Astrocyte of the spinal cord (primary cell): ENCODE data around the gene PSMC1.

Experiments used
- DNase-seq: peaks from one replicate; pipeline ENCODE4 v3.0.0; 2011; ENCODE audit warnings: low read depth, low spot score
- H3K4me3 ChIP-seq: 2 replicates; pipeline ENCODE4 v1.5.1; 2011; ENCODE audit warnings: low read depth, mild to moderate bottlenecking, low read length, moderate library complexity
- in situ Hi-C: cut with HindIII; loops from 2 replicates; pipeline ENCODE4 v1.10.0; 2017; ENCODE audit warnings: low sequenced_read_pairs
- TF ChIP-seq, protein P1 (sequence below): IDR thresholded peaks from 2 replicates; pipeline ENCODE4 v1.5.1; 2012; ENCODE audit warnings: low read depth, mild to moderate bottlenecking, low read length, inconsistent platforms

Gene PSMC1

GRCh38 chr14:90266441-90267154 is 10.2 kb downstream of the PSMC1 start:
- in situ Hi-C loops, result no loop called here
- TF ChIP-seq, protein P1, sequence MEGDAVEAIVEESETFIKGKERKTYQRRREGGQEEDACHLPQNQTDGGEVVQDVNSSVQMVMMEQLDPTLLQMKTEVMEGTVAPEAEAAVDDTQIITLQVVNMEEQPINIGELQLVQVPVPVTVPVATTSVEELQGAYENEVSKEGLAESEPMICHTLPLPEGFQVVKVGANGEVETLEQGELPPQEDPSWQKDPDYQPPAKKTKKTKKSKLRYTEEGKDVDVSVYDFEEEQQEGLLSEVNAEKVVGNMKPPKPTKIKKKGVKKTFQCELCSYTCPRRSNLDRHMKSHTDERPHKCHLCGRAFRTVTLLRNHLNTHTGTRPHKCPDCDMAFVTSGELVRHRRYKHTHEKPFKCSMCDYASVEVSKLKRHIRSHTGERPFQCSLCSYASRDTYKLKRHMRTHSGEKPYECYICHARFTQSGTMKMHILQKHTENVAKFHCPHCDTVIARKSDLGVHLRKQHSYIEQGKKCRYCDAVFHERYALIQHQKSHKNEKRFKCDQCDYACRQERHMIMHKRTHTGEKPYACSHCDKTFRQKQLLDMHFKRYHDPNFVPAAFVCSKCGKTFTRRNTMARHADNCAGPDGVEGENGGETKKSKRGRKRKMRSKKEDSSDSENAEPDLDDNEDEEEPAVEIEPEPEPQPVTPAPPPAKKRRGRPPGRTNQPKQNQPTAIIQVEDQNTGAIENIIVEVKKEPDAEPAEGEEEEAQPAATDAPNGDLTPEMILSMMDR, result no peak
- DNase-seq, result no peak
- no peak overlapping the region for H3K4me3 ChIP-seq

GRCh38 chr14:90268420-90268819 is 12.1 kb downstream of the PSMC1 start:
- TF ChIP-seq, protein P1, result no peak
- H3K4me3 ChIP-seq, result no peak overlapping the region
- in situ Hi-C loops, result no loop called here
- DNase-seq, result no peak

DNA sequence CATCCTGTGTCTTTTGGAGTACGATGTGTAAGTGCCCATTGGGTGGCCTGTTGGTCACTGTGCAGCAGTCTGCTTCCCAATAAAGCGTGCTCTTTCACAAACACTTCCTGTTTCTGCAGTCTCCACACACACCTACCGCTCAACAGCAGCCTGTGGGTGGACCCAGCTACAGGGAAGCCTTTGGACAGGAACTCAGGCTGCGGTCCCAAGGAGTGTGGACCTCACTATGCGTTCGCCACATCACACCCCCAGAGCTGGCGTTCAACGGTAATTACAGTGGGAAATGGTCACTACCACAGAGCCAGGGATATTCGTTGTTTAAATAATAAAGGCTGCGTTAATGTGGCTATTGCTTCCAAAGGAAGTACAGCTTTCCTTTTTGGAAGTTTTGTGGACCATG is 16.2 kb downstream of the PSMC1 start:
- in situ Hi-C loops, result no loop called here
- H3K4me3 ChIP-seq, result no peak overlapping the region
- TF ChIP-seq, protein P1, result no peak
- no peak for DNase-seq

GRCh38 chr14:90273532-90273931 is 17.2 kb downstream of the PSMC1 start:
- TF ChIP-seq, protein P1, result no peak
- no peak overlapping the region for H3K4me3 ChIP-seq
- in situ Hi-C loops, result no loop called here
- DNase-seq, result no peak

GRCh38 chr14:90274019-90274418 is 17.7 kb downstream of the PSMC1 start:
- no peak overlapping the region for H3K4me3 ChIP-seq
- TF ChIP-seq, protein P1, result peak; percentile 16
- no peak for DNase-seq
- in situ Hi-C loops, result no loop called here

DNA sequence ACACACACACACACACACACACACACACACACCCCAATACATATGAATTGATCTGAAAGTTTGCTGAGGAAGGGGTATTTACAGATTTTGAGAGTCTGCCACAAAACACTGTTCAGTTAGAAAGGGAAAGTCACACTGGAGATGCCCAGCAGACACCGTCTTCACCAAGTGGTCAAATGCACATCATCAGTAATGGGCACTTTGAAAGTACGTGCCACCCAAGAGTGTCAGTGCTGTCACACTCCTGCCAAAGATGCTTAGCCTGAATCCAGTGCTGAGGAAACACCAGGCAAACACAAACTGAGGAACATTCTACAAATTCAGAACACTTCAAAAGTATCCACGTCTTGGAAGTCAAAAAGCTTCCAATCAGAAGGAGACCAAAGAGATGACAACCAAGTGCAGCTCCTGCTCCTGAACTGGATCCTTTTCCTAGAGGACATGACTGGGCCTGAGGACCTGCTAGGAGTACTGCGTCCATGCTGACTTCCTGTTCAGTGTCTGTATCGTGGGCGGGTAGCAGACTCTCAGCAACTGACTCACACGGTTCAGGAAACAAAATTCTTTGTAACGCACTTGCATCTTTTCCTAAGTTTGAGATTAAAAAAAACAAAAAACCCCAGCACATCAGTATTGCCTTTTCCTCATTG is 18.6 kb downstream of the PSMC1 start:
- DNase-seq, result peak; percentile 76
- TF ChIP-seq, protein P1, result no peak
- H3K4me3 ChIP-seq, result no peak overlapping the region
- in situ Hi-C loops, result no loop called here
